Mucosa of descending colon (tissue), 3 donors: ENCODE data around the gene TTC34. TPM values are rescaled to one million over a fixed set of nuclear protein-coding genes. Genes with fewer than 3 reads are reported as not detected.

Experiments used
- ATAC-seq: fragments of 200-7000 bp; cut with Tn5 transposase; one replicate; pipeline ENCODE4 v1.9.1; 2020; ENCODE audit warnings: mild to moderate bottlenecking, moderate library complexity
- DNase-seq, 3 donors: peaks; one replicate each; pipeline ENCODE4 v3.0.0-alpha.2; 2020
- H3K36me3 ChIP-seq: fragments of 200-600 bp; one replicate; pipeline ENCODE4 v1.8.0; 2021; ENCODE audit warnings: low read depth, mild to moderate bottlenecking
- H3K4me1 ChIP-seq: fragments of 200-600 bp; one replicate; pipeline ENCODE4 v1.8.0; 2021; ENCODE audit warnings: low read depth, mild to moderate bottlenecking
- H3K4me3 ChIP-seq: fragments of 200-600 bp; one replicate; pipeline ENCODE4 v1.8.0; 2021; ENCODE audit warnings: mild to moderate bottlenecking
- H3K9me3 ChIP-seq: fragments of 200-600 bp; one replicate; pipeline ENCODE4 v1.8.0; 2021; ENCODE audit warnings: mild to moderate bottlenecking
- CTCF ChIP-seq: fragments of 200-600 bp; IDR thresholded peaks from one replicate; pipeline ENCODE4 v1.8.0; 2022; ENCODE audit warnings: antibody characterized with exemption, mild to moderate bottlenecking
- intact Hi-C, 2 donors: fragments of 100-400 bp; cut with DNase I in 1 of 2; cut with micrococcal nuclease in 1 of 2; formaldehyde crosslinking; loops; one replicate each; pipeline versions ENCODE4 v1.11.0 to v1.11.1; 2022; cut with DNase I, micrococcal nuclease
- total RNA-seq, 3 donors: library from RNA; stranded (reverse); fragmentation: NEBNext Ultra II Directional in 2 of 3; extraction: Animal tissue kit (Norgen Biotek cat#: 25700) in 2 of 3; gene quantifications; one replicate each; pipeline versions ENCODE4 v1.2.1 to v1.2.4, GENCODE V29; 2021 to 2023
- donor health status: DM: no; HTN: no; CAD: no; lungs with moderate emphysema.
- donor health status: DM: no; HTN: no; CAD: no.
- donor health status: DM: no; HTN: yes; CAD: no.

TTC34 gene
- total RNA-seq, 3 donors from 2014 or later, result 0.43 to 1.1 (median 0.61) TPM

GRCh38 chr1:2812136-2812535 is 10.6 kb upstream of the TTC34 start:
- DNase-seq (no peak), ATAC-seq (no peak)
- Histone ChIP-seq H3K36me3 (no peaks in the 10 kb centered on the region), H3K4me1 (no peaks in the 10 kb centered on the region), H3K4me3 (no peak overlapping the region), H3K9me3 (no peaks in the 10 kb centered on the region)
- TF ChIP-seq CTCF, result no peak
- intact Hi-C loops, result no loop called here

GRCh38 chr1:2811533-2811918 is 10.0 kb upstream of the TTC34 start:
- DNase-seq (no peak), ATAC-seq (no peak)
- Histone ChIP-seq H3K36me3 (no peaks in the 10 kb centered on the region), H3K4me1 (no peaks in the 10 kb centered on the region), H3K4me3 (no peak overlapping the region), H3K9me3 (no peaks in the 10 kb centered on the region)
- intact Hi-C loops, result no loop called here
- no peak for TF ChIP-seq CTCF

GRCh38 chr1:2810899-2811532 is 9.5 kb upstream of the TTC34 start:
- no peaks in the 10 kb centered on the region for H3K36me3 ChIP-seq
- DNase-seq (no peak), ATAC-seq (no peak)
- H3K9me3 ChIP-seq, result no peaks in the 10 kb centered on the region
- H3K4me3 ChIP-seq, result no peak overlapping the region
- H3K4me1 ChIP-seq, result no peaks in the 10 kb centered on the region
- intact Hi-C loops, result no loop called here
- TF ChIP-seq CTCF, result no peak

GRCh38 chr1:2810281-2810680 is 8.8 kb upstream of the TTC34 start:
- ATAC-seq (no peak), DNase-seq (no peak)
- no peaks in the 10 kb centered on the region for H3K9me3 ChIP-seq

GRCh38 chr1:2809656-2810055 is 8.2 kb upstream of the TTC34 start:
- Histone ChIP-seq H3K9me3 (no peaks in the 10 kb centered on the region), H3K36me3 (no peaks in the 10 kb centered on the region), H3K4me1 (no peaks in the 10 kb centered on the region), H3K4me3 (no peak overlapping the region)
- DNase-seq (no peak), ATAC-seq (no peak)
- intact Hi-C loops, result no loop called here
- no peak for TF ChIP-seq CTCF

More at GRCh38 chr1:2810281-2810680, 8.8 kb upstream of the TTC34 start:
- intact Hi-C loops, result no loop called here
- Histone ChIP-seq H3K4me1 (no peaks in the 10 kb centered on the region), H3K4me3 (no peak overlapping the region), H3K36me3 (no peaks in the 10 kb centered on the region)
- no peak for TF ChIP-seq CTCF
